GM13976 (cell line): Measurements from ENCODE around the gene BHLHA15.

Experiments used
- DNase-seq: peaks from one replicate; pipeline ENCODE4 v3.0.0; 2012; ENCODE audit warnings: low spot score
- CTCF ChIP-seq: IDR thresholded peaks from 2 replicates; pipeline ENCODE4 v1.5.1; 2012; ENCODE audit warnings: borderline replicate concordance, mild to moderate bottlenecking; ENCODE audit not compliant: insufficient read depth; ENCODE audit errors: extremely low read depth, missing control alignments, control extremely low read depth
- in situ Hi-C: fragments of 300-500 bp; cut with MboI; formaldehyde crosslinking; loops from one replicate; pipeline ENCODE4 v1.12.0; 2022; ENCODE audit warnings: low sequenced_read_pairs, mixed read lengths, inconsistent platforms; ENCODE audit not compliant: unreplicated experiment

BHLHA15 gene

GRCh38 chr7:98186452-98187137 is 24.6 kb upstream of the BHLHA15 start:
- in situ Hi-C loops: no loop called here
- no peak for DNase-seq
- TF ChIP-seq CTCF: no peak

GRCh38 chr7:98187138-98187502 is 24.1 kb upstream of the BHLHA15 start:
- in situ Hi-C loops: no loop called here
- DNase-seq: no peak
- no peak for TF ChIP-seq CTCF

GRCh38 chr7:98189559-98189958 is 21.7 kb upstream of the BHLHA15 start:
- DNase-seq: no peak
- in situ Hi-C loops: no loop called here
- TF ChIP-seq CTCF: no peak

GRCh38 chr7:98191668-98192431 is 19.4 kb upstream of the BHLHA15 start:
- TF ChIP-seq CTCF: no peak
- in situ Hi-C loops: no loop called here
- no peak for DNase-seq

- no peak for DNase-seq
- no peak for TF ChIP-seq CTCF
- in situ Hi-C loops: no loop called here
Measured at GRCh38 chr7:98192781-98193457, 18.3 kb upstream of the BHLHA15 start.

- in situ Hi-C loops: no loop called here
- TF ChIP-seq CTCF: no peak
- no peak for DNase-seq
Measured at GRCh38 chr7:98193474-98194180, 17.6 kb upstream of the BHLHA15 start.
